Body of pancreas (tissue), 4 donors: ENCODE measurements around the gene VPS9D1.

ENCODE experiments used
- POLR2A ChIP-seq, 3 donors: fragments of 450-650 bp; IDR thresholded peaks; one replicate each; pipeline ENCODE4 v1.6.1; 2016; ENCODE audit warnings: antibody characterized with exemption in 3 of 3, mild to moderate bottlenecking in 2 of 3
- TF ChIP-seq, protein P1 (sequence below), 7 experiments: fragments of 450-650 bp in 4 of 7; fragments of 200-600 bp in 3 of 7; sonication (generic) in 3 of 7; IDR thresholded peaks; one replicate each; pipeline ENCODE4 v1.5.1; 2016 to 2019; ENCODE audit warnings: antibody characterized with exemption in 7 of 7

DNA sequence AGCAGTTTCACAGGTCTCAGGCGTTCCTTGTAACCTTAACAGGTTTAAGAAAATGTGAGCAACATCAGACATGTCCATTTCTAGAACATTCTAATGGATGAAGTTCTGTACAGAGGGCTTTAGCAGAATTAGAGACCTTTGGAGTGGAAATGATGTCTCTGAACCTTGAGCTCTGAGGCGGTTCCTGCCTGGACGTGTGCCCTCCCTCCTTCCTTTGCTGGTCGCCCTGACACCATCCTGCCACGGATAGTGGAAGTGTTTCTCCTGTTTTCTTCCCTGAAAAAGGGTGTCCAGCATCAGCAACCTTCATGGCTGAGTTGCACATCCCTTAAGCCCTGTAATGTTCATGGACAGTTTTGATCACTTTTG is 51.9 kb downstream of the VPS9D1 start:
- TF ChIP-seq, protein P1, sequence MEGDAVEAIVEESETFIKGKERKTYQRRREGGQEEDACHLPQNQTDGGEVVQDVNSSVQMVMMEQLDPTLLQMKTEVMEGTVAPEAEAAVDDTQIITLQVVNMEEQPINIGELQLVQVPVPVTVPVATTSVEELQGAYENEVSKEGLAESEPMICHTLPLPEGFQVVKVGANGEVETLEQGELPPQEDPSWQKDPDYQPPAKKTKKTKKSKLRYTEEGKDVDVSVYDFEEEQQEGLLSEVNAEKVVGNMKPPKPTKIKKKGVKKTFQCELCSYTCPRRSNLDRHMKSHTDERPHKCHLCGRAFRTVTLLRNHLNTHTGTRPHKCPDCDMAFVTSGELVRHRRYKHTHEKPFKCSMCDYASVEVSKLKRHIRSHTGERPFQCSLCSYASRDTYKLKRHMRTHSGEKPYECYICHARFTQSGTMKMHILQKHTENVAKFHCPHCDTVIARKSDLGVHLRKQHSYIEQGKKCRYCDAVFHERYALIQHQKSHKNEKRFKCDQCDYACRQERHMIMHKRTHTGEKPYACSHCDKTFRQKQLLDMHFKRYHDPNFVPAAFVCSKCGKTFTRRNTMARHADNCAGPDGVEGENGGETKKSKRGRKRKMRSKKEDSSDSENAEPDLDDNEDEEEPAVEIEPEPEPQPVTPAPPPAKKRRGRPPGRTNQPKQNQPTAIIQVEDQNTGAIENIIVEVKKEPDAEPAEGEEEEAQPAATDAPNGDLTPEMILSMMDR (IDR thresholded peaks at IDR 0.05): no peak
- TF ChIP-seq POLR2A (IDR thresholded peaks at IDR 0.05): no peak
